BJ (cell line): ENCODE measurements around the gene POLDIP3. TPM values are rescaled to one million over a fixed set of nuclear protein-coding genes. Genes with fewer than 3 reads are reported as not detected.

ENCODE experiments used
- polyA plus RNA-seq: library from polyadenylated mRNA; depleted of rRNA; stranded (reverse); fragments of >200 nt; gene quantifications from 2 replicates; pipeline ENCODE4 v1.2.3, GENCODE V29; 2011; rRNA removed
- small RNA-seq: library from RNA; depleted of rRNA; stranded (forward); fragments of <200 nt; gene quantifications from one replicate; pipeline ENCODE3, GENCODE V24; 2012; ENCODE audit warnings: low replicate concordance, low read depth; ENCODE audit not compliant: insufficient read length

POLDIP3 gene
- polyA plus RNA-seq, 1 experiment = 54.3 TPM

Small RNA genes within 50 kb of the gene (small RNA-seq; reads per million reads assigned to genes)
- not detected for gene RN7SKP80
- gene RNU6-513P = not detected

Other genes starting within 250 kb of the POLDIP3 start
- 0.01 TPM in 1 of 2 replicates, not detected in the other for gene NFAM1, start 182.5 kb downstream of the POLDIP3 start, polyA plus RNA-seq
- gene RRP7A, start 95.1 kb downstream of the POLDIP3 start, polyA plus RNA-seq = 35.3 and 42.3 TPM in 2 replicates
- 6.1 and 6.6 TPM in 2 replicates for gene SERHL2, start 60.9 kb downstream of the POLDIP3 start, polyA plus RNA-seq
- 0.10 TPM in 1 of 2 replicates, not detected in the other for gene ATP5MGL, start 25.7 kb upstream of the POLDIP3 start, polyA plus RNA-seq
- gene CYB5R3, start 34.5 kb upstream of the POLDIP3 start, polyA plus RNA-seq = 200 and 418 TPM in 2 replicates
- 3.1 and 6.7 TPM in 2 replicates for gene A4GALT, start 106.0 kb upstream of the POLDIP3 start, polyA plus RNA-seq
- 73.2 and 79.5 TPM in 2 replicates for gene ARFGAP3, start 242.4 kb upstream of the POLDIP3 start, polyA plus RNA-seq